NCI-H226 (cell line): ENCODE results near the gene CCDC15.
"Not testable (repeated sequence)": the region's sequence is repeated elsewhere in the genome, so short reads cannot be mapped to it uniquely, and the experiment has no call there.

Experiments
- DNase-seq: peaks from one replicate; pipeline ENCODE4 v3.0.0-alpha.2; 2015

The CCDC15 gene

GRCh38 chr11:125082611-125083311 is 128.8 kb downstream of the CCDC15 start:
- DNase-seq = no peak

GRCh38 chr11:125083312-125084056 is 129.5 kb downstream of the CCDC15 start:
- no peak for DNase-seq

DNA sequence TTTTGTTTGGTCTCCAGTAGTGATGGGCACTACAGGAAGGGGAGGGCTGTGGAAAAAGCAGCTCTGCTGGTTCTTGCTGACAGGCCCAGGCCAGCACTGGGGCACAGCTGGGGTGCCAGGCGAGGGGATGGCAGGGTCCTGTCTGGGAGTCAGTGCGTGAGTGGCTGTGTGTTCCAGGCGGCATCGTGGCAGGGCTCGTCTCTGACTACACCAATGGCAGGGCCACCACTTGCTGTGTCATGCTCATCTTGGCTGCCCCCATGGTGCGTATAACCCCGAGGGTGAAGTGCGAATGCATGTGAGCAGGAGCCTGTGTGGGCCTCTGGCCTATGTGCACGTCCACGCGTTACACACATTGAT is 130.0 kb downstream of the CCDC15 start:
- no peak for DNase-seq

DNA sequence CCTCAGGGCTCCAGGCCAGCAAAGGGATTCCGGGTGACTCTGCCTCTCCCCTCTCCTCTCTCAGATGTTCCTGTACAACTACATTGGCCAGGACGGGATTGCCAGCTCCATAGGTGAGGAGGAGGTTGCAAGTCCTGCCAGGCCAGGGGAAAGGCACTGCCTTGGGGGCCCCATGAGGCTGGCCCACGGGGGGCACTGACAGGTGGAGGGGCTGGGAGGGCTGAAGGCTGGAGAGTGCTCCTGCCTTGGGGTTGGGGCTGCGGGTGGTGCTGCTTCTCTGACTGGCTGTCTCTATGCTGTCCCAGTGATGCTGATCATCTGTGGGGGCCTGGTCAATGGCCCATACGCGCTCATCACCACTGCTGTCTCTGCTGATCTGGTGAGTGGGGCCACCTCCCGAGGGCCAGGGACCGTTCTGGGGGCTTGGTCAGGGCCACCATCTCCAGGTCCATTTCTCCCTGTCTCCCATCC is 130.8 kb downstream of the CCDC15 start:
- no peak for DNase-seq

- DNase-seq = no peak
These were observed 131.5 kb downstream of the CCDC15 start for GRCh38 chr11:125085301-125086081.

DNA sequence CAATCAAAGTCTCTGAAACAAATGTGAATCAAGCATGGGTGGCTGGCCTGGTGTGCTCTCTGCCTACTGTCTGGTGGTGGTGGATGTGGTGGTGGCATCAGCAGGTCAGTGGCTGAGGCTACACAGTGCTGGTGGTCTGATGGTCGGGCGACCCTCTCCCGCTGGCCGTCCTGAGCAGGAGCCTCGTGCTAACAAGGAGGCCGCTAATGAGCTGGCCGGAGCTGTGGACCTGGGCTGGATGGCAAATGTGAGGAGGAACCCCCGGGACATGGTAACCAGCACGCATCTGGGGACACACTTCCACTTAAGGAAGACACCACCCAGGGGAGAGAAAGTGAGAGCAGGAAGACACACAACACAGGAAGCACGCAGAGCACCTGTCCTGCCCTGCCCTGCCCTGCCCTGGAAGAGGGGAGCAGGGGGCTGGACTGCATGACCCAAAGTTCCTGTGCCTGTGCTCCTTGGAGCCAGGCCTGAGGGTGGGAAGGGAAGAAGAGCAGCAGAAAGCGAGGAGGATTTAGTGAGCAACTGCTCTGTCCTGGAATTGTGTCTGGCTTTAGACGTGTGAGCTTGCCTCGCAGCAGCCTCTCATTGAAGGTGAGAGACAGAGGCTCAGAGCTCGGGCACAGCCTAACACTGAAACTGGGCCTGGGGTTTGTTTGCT is 132.8 kb downstream of the CCDC15 start:
- DNase-seq = no peak

GRCh38 chr11:125088123-125088522 is 134.1 kb downstream of the CCDC15 start:
- no peak for DNase-seq

DNA sequence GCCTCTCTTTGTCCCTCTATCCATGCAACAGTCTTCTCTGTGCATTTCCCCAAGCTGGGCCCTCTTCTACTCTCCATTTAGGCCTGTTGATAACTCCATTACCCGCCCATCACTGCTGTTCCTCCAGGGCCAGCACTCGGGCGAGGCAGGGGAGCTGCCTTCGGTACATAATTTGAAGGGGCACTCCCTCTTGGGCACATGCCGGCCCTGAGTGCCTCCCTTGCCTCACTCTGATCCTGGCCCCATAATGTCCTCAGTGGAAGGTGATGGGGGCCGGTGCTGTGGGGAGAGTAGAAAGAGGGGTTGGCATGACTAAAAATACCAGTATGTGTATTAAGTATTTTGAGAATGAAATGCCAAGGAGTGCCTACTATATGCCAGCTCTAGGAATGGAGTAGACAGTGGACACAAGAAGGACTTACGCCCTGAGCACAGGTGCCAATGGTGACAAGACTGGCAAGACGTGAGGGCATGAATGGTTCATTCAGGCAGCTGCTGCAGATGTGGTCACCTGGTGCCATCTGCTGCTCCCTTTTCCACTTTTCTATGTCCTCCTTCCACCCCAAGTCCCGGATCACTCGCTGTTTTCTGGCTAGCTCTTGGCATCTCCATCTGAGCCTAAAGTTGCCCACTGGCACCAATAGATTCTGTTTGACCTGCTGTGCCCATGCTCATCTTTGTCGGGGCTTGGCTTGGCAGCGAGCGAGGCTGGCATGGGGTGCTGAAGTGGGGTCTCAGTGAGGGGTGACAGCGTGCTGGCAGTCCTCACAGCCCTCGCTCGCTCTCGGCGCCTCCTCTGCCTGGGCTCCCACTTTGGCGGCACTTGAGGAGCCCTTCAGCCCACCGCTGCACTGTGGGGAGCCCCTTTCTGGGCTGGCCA is 134.8 kb downstream of the CCDC15 start:
- no peak for DNase-seq

DNA sequence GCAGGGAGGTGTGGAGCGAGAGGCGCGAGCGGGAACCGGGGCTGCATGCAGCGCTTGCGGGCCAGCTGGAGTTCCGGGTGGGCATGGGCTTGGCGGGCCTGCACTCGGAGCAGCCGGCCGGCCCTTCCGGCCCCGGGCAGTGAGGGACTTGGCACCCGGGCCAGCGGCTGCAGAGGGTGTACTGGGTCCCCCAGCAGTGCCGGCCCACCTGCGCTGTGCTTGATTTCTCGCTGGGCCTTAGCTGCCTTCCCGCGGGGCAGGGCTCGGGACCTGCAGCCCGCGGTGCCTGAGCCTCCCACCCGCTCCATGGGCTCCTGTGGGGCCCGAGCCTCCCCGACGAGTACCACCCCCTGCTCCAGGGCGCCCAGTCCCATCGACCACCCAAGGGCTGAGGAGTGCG is 135.5 kb downstream of the CCDC15 start:
- not testable (repeated sequence) for DNase-seq

DNA sequence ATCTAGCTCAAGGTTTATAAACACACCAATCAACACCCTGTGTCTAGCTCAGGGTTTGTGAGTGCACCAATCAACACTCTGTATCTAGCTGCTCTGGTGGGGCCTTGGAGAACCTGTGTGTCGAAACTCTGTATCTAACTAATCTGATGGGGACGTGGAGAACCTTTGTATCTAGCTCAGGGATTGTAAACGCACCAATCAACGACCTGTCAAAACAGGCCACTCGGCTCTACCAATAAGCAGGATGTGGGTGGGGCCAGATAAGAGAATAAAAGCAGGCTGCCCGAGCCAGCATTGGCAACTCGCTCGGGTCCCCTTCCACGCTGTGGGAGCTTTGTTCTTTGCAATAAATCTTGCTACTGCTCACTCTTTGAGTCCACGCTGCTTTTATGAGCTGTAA is 136.1 kb downstream of the CCDC15 start:
- DNase-seq = not testable (repeated sequence)

GRCh38 chr11:125090816-125091215 is 136.8 kb downstream of the CCDC15 start:
- DNase-seq = no peak
